Activated CD4-positive, alpha-beta T cell treated with anti-CD3 and anti-CD28 coated beads for 48 hours (primary cell): ENCODE results near the gene ACY1.

Source experiments
- DNase-seq: peaks from one replicate; pipeline ENCODE4 v3.0.0-alpha.2; 2020

ACY1 gene

DNA sequence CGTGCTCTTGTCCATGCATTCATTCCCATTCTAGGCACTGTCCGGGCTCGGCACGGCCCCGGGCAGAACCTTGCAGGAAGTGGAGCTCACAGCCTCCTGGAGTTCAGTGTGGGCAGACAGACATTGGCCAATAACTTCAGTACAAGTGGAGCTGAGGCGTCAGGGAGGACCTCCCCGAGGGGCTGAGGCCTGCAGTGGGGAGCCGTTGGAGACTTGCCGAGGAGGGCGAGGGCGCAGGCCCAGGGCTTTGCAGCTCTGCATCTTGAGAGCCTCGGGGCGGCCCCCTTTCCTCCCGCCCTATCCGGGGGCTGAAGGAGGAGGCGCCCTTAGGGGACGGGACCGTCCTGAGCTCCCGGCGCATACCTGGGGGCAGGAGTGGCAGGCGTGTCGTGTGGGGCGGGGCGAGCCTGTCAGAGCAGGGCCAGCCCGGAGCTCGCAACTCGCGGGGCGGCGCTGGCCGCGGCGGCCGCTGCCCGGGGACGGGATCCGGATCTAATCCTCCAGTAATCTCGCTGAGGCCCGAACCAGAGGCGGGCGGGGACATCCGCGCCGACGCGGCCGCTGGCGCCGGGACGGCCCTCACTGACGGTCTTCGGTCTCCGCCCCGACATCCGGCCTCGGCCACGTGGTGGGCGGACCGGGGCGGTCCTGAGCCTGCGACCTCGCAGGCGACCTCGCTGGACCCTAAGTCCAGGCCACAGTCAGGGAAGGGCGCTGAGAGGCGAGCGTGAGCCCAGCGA is at the start of gene ACY1:
Gene ACY1, plus strand, starts transcription at position 698 of the 740 bp plus-strand sequence. CDS start 530 bp downstream, outside the sequence.
- DNase-seq: peak; percentile 86

DNA sequence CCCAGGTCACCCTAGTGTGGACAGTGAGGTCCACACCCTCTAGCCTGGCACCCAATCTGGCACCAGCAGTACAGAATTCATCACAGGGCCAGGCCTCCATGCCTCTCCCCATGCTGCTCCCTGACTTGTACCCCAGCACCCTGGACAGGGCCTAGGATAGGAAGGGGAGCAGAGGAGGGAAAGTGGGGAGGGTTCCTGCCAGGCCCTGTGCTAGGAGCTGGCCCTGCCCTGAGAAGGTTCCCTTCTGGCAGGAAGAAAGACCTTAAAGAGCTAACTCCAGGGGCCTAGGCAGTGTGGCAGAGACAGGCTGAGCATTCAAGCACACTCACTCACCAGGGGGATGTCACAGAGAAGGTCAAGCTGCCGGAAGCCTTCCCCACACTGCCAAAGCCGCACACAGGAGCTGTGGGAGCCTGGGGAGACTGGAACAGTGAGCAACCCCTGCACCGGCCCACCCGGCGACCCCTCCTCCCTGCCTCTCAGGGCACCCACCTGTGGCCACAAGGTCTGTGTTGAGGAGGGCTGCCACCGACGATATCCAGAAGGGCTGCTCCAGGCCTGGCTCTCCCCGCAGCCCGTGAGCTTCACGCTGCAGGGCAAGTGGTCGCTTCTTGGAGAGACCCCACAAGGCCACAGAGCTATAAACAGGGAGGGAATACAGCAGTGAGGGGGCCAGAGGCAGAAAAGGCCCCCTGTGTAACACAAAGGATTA is 49.0 kb upstream of the ACY1 start:
- no peak for DNase-seq

DNA sequence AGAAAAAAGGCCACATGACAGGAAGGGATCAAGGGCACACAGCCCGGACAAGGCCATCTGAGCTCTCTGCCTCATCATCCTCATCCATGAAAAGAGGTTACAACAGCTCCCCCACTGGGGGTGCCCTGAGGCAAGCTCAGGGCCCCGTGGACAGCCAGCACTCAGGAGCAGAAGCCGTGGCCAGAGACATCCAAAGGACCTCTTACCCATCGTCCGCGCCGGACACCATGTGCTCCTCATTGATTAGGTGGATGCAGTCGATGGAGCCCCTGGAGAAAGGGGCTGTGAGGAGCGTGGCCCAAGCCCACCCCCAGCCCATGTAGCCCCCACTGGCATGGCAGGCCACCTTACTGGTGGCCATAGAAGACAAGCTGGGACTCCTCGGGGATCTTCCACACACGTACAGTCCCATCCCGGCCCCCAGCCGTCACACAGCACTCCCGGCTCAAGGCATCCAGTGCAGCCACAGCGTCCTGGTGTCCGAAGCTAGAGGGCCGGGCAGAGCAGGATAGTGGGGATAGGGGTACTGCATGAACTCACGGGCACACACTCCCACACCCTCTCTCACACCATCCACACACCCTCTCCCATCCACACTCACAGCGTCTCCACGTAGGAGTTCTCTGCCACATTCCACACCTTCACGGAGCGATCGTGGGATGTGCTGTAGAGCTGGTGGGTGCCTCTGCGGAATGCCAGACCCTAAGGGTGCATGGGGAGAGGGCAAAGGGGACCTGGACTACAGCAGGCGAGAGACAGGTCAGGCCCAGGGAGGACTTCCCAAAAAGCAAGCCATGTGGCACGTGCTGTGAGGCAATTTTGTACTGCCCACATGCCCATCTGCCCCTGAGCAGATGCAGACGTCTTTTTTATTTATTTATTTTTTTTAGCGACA is 48.1 kb upstream of the ACY1 start:
- no peak for DNase-seq

DNA sequence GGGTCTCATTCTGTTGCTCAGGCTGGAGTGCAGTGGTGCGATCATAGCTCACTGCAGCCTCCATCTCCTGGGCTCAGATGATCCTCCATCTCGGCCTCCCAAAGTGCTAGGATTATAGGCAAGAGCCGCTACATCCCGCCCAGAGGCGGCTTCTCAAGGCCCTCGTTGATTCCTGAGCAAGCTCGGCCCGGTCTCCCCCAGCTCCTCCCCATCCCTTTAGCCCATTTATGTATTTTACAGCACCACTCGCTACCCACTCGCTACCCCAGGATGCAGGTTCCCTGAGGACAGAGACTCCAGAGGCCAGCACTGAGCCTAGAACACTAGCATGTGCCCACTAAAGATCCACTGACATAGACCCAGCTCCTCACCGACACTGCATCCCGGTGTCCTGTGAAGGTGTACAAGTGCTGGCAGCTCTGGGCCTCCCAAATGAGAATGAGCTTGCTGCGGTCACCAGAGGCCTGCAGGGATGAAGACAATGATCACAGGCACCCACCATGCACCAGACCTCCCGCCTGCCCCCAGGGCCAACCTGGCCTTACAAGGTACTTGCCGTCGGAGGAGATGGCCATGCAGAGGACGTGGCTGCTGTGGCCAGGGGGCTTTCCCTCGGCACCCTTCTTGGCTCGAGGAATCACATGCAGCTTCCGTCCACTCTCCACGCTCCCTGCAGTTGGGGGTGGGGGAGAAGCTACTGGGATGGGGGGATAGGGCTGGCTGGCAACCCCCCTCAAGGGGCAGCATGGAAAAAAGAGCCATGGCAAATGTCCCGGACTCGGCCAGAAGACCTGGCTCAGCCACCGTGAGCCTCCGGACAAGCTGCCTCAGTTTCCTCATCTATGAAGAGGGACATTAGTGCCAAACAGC is 47.2 kb upstream of the ACY1 start:
- no peak for DNase-seq

DNA sequence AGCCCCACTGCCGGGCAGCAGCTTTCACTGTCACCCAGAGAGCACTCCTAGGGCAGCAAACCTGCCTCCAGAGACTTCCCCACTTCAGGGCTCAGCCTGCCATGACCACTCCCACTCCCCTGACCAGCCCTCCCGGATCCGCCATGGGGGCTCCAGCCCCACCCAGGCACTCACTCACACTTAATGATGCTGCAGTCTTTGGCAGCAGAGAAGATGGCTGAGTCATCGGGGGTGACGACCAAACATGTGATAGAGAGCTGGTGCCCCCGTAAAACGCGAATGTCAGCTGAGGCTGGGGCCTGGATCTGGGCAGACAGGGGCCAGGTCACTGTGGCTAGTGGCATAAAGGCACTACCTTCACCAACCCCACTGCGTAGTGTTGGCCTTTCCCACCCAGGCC is 46.3 kb upstream of the ACY1 start:
- DNase-seq: no peak

DNA sequence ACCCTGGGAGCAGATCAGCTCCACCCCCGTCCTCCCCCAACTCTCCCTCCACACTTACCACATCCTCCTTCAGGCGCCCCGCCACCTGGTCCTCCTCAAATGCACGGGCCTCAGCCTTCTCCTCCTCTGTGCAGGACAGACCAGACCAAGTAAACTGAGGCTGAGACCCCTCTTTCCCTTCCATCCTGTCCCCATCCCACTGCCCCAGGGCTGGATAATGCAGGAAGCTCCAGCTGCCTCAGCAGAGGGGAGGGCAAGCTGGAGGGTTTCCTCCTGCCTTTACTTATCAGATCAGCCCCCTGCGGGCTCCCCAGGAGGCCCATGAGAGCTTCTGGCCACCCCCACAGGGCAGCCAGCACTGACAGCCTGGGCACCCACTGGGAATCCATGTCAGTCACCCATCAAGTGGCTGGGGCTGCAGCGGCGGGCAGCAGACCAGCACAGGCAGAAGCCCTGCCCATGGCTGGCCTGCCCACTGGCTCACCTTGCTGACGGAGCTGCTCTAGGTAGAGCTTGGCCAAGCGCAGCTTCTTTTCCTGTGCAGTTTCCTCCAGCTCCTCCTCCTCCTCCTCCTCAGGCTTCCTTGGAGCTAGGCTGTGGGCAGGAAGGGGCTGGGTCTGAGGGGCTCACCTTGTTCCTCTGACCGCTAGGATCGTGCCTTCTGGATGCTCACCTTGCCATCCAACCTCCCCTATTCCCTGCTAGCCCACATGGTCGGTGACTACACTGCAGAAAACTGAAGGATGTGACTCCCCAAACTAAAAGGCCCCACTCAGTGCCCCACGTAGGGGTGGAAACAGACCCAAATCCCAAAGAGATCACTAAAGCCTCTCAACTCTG is 45.5 kb upstream of the ACY1 start:
- no peak for DNase-seq

DNA sequence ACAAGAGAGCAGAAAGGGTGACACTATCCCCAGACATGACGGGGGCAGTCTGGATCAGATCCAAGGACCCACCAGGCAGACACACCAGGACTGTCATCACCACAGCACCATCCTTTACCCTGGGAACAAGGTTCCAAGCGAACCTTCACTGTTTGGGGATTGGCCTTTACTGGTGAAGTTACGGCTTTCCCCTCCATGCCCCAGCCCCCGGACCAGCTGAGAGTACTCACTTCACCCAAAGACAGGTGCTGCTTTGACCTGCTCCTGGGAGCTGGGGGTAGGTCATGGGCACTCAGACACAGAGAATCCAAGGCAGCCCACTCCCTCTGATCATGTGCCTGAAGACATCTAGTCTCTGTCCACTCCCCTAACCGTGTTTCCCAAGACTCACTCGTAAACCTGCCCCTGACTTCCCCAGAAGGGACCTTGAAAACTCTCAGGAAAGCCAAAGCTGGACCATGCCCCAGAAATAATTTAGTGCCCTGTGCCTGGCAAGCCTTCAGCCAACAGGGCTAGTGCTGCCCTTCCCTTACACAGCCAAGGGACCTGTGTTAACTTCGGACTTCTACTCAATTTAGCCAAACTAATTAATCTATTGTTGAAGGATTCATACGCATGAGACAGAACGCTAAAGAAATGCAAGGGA is 44.4 kb upstream of the ACY1 start:
- no peak for DNase-seq

DNA sequence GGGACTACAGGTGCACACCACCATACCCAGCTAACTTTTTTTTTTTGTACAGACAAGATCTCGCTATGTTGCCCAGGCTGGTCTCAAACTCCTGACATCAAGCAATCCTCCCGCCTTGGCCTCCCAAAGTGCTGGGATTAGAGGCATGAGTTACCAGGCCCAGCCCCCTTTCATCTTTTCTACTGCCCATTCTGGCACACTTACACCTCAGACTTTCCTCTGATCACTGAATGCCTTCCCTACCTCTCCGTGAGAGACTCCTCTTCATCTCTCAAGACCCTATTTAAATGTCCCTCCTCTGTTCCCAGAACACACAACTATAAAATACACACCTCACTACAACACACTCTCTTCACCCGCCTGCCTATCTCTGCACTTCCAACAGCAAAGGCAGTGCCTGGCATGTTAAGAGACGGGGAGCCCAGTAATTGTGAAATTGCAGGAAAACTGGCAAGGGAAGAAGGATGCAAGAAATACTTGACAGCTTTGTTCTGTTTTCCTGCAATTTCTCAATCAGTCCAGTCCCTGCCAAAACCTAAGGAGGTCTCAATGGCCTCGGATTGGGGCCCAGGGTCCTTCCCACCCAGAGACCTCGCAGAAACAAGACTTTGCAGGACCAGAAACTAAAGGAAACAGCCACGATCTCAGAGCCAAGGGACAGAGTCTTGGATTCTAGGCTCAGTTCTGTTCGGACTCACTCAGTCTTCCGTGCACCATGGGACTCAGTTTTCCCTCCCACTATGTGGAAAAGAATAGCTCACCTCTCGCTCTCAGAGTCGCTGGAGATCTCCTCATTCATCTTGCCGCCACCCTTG is 42.5 kb upstream of the ACY1 start:
- DNase-seq: no peak

DNA sequence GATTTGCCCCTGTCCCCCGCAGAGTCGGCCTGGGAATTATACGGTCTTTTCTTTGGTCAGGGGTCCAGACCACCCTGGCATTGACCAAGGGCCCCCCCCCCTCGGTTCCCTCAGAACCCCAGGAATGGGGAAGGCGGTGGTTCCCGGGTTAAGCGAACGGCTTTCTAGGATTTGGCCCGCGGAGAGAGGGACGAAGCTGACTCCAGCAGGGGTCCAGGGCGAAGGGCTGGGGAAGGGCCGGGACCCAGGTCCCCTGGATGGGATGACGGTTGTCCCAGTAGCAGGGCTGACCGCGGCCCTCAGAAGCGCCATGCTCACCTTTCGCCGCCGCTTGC is 41.9 kb upstream of the ACY1 start:
- no peak for DNase-seq

DNA sequence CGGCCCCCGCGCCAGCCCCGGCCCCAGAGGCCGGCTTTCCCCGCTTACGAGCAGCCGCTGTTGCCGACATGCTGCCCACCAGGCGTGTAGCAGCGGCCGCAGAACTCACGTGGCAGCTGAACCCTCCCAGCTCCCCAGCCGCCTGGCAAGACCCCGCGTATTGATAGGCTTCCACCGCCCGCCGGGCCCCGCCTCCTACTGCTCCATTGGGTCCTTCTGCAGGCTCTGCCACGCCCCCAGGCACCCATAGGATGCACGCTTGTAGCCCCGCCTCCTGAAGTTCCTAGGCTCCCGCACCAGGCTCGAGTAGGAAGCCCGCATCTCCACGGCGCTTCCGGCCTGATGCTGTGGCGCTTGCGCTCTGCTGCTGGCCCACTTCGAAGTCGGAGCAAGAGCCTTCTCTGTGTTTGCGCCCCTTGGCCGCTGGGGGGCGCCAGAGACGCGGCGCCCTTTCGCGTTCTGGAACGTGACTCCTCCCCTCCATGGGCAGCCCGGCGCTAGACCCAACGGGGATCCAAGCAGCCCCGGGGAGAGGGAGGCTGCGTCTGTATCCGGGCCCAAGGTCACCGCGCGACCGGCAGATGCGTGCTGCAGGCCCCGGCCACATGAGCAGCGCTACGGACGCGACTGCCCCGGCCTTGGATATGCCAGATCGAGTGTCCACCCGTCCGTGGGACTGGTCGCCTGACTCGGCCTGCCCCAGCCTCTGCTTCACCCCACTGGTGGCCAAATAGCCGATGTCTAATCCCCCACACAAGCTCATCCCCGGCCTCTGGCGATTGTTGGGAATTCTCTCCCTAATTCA is 41.3 kb upstream of the ACY1 start, which contains the start of the genes PARP3 and RRP9:
Gene PARP3, plus strand, starts transcription at position 566 of the 805 bp plus-strand sequence. CDS start 993 bp downstream, outside the sequence.
Gene RRP9, minus strand, starts transcription at position 107 of the 805 bp plus-strand sequence. Its CDS starts 37 bp downstream, at position 70.
- peak; percentile 100 for DNase-seq

DNA sequence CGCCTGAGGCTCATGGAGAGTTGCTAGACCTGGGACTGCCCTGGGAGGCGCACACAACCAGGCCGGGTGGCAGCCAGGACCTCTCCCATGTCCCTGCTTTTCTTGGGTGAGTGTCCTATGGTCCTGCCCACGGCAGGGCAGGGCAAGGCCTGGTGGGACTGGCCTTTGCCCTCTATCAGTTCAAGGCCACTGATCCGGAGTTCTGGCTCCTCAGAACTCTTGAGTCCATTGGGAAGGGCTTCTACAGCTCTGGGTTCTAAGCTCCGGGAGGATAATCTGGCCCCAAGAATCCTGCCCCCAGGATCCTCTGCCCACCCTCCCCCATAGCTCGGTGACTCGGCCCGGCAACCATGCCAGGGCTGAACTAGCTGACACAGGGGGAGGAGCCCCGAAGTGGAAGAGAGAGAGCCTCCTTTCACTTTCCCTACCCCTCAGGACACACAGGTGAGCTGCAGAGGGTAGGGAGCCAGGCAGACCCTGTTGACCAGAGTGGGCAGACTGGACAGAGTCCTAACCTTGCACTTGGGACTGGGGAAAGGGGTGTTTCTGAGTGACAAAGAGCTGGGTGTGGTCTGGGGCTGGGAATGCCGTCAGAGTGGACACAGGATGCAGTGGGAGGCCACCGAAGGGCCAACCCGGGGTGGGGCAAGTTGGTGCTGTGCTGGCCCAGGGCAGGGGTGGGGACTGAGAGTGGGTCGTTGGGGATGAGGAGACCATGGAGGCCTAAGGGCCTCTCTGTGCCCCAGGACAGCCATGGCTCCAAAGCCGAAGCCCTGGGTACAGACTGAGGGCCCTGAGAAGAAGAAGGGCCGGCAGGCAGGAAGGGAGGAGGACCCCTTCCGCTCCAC is 40.5 kb upstream of the ACY1 start:
- DNase-seq: peak; percentile 78

DNA sequence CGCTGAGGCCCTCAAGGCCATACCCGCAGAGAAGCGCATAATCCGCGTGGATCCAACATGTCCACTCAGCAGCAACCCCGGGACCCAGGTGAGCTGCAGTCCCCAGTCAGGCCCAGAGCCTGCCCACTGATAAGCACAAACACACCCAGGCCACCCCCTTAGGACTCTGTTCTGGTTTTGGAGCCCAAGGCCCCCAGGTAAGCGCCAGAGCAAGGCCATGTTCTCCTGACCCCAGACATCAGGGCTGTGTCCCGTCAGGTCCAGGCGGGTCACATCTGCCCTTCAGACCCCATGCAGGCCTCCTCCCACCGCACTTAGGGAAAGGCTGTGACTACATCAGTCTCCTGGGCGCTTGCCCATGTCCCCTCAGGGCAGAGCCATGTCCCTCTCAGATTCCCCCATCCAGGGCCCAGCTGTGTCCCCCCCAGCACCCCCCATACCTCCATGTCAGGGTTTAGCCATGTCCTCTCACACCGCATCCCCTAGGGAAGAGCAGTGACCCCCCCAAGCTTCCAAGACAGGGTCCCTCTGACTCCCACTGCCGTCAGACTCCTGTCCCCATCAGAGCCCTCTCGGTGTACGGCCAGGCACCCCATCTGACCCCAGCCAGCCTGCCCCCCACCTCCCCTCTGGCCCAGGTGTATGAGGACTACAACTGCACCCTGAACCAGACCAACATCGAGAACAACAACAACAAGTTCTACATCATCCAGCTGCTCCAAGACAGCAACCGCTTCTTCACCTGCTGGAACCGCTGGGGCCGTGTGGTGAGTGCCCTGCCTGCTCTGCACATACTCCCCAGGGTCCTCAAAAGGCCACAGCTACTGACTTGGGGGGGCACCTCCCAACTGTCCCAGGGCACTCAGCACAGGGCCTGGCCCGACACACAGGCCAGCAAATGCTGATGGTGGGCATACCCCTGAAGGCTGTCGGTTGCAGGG is 39.6 kb upstream of the ACY1 start:
- no peak for DNase-seq

DNA sequence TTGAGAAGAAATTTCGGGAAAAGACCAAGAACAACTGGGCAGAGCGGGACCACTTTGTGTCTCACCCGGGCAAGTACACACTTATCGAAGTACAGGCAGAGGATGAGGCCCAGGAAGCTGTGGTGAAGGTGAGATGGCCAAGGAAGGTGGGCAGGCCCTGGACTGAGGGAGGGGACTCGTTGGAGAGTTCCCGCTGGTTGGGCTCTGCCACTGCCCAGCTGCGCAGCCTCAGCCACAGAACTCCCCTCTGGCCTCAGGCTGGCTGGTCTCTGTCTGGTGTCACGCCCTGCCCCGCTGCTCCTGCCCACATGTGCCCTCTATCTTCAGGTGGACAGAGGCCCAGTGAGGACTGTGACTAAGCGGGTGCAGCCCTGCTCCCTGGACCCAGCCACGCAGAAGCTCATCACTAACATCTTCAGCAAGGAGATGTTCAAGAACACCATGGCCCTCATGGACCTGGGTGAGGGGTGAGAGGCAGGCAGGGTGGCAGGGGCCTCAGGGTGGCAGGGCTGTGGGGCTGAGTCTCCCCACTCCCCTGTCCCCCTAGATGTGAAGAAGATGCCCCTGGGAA is 38.8 kb upstream of the ACY1 start:
- no peak for DNase-seq

DNA sequence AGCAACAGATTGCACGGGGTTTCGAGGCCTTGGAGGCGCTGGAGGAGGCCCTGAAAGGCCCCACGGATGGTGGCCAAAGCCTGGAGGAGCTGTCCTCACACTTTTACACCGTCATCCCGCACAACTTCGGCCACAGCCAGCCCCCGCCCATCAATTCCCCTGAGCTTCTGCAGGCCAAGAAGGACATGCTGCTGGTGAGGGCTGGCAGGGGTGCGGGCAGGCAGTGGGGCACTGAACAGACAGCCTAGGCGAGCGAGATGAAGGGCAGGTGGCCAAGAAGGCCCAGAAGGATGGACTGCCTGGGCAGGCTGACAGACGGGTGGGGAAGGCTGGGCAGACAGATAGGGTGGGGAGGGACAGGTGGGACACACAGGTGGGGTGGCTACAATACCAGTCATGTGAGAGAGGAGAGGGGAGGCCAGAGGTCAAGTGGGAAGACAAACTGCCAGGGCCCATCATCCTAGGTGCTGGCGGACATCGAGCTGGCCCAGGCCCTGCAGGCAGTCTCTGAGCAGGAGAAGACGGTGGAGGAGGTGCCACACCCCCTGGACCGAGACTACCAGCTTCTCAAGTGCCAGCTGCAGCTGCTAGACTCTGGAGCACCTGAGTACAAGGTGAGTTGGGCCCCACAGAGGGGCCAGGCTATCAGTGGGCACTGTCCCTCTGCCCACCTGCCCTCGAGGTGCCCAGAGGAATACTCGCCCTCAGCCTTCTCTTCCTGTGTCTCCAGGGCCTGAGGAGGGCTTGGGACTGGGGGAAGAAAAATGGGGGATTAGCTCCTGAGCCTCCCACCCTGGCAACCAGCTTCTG is 38.1 kb upstream of the ACY1 start:
- no peak for DNase-seq

DNA sequence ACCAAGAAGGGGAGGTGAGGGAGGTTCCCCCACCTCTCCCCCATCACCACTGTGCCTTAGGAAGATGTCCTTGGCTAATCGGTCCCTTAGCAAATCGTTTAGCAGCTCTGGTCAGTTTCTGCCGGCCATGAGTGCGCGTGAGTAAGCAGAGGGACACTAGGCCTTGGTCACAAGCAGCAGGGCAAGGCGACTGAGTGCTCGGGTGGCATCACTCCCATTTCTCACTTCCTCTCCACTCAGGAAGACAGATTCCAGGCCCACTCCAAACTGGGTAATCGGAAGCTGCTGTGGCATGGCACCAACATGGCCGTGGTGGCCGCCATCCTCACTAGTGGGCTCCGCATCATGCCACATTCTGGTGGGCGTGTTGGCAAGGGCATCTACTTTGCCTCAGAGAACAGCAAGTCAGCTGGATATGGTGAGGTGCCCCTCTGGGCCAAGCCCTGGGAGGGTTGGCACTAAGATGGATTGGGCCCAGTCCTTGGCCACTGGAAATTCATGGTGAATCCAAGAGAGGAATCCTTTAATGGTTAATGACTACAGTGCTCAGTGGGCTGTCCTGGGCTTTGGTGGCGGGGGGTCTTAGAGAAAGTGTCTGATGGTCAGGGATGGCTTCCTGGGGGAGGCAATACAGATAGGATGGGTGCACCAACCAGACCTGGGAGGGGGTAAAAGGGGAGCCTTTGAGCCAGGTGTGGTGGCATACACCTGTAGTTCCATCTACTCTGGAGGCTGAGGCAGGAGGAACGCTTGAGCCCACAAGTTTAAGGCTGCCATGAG is 37.2 kb upstream of the ACY1 start:
- no peak for DNase-seq
